SH-SY5Y (cell line): ENCODE data around the gene IFNA6.

Experiments
- GATA2 ChIP-seq: IDR thresholded peaks from 2 replicates; pipeline ENCODE4 v1.6.1; 2011; ENCODE audit warnings: mild to moderate bottlenecking, low read depth, low read length
- GATA3 ChIP-seq: IDR thresholded peaks from 2 replicates; pipeline ENCODE4 v1.6.1; 2011; ENCODE audit warnings: low read depth, mild to moderate bottlenecking, low read length, moderate library complexity

The IFNA6 gene

GRCh38 chr9:21350787-21351186 is at the start of gene IFNA6:
Gene IFNA6, minus strand, starts transcription at chr9:21350887. Its CDS starts 0 bp downstream, at chr9:21350887.
- TF ChIP-seq GATA2 (no peak), GATA3 (no peak)

DNA sequence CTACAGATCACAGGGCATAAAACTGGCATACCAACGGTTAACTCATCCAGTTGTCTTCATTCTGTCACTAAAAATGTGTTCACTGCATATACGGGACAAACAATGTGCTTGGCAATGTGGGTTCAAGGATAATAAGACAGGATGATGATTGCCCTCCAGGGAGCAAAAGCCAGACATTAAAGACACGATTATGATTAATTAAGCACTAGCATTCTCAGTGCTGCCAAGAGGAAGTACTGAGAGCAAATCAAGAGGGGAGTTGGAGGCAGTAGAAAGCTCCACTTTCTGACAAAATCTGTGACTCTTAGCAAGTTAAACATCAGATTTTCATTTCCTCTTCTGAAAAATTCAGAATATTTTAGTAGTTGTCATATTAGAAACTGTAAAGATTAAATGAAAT is 49.3 kb upstream of the IFNA6 start:
- TF ChIP-seq GATA2: no peak
- TF ChIP-seq GATA3: no peak

DNA sequence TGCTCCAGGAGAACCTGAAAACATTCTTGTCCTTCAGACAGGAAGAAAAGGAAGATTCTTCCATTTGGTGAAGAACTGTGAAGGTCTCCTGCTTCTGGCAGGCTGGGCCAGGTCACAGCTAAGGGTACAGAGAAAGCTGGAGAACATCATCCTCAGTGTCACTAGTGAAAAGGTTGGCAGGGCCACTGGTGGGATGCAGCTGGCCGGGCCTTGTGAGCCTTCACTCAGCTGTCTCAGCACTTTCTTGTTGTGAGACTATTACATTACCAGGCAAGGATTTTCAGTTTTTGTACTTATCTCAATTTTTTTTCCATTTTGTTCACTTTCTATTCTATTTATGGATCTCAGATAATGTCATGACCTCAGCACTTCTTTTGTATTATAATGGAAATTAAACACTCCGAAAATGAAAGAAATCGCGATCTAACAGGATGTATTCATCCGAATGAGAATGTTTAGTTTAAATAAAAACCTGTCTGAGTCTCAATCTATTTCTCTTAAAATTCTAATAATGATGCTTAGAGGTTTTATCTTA is 48.3 kb upstream of the IFNA6 start:
- TF ChIP-seq GATA2: no peak
- no peak for TF ChIP-seq GATA3

DNA sequence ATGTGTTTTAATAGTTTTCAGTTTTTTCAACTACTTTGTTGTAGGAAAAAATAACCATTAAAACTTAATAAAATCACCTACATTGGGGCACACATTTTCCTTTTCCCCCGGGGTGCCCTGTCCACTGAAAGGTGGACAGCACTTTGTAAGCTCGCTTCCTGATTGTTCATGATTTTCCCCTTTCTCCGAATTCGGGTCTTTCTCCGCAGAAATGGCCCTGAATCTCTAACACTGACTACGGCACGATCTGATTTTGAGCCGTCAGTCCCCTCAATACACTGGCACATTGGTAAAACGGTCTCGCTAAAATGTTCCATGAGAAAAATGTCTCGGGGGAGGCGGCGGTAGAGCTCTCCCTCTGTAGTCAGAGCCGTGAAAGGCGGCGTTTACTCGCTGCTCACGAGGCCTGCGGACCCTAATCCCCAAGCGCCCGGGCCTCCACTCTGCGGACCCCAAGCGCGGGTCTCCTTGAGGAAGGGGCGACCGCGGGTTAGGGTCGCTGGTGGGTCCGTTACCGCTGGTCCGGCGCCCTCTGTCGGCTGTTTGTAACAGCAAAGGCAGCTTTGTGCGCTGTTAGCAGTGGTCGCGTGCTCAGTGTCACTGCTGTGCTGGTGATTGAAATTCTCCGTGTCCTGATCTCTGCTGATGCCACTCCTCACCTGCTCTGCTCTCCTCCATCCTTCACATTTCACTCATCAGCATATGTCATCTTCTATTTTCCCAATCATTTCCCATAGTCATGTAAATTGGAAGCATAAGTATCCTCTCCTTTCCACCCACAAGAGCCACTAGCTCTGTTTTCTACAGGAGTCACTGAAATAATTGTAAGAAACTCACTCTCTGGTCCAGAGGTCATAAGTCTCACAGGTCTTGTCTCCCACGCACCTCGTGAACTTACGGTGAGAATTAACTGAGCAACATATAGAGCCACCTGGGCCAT is 45.4 kb upstream of the IFNA6 start:
- no peak for TF ChIP-seq GATA2
- TF ChIP-seq GATA3: no peak

GRCh38 chr9:21392270-21392669 is 41.6 kb upstream of the IFNA6 start:
- no peak for TF ChIP-seq GATA2
- TF ChIP-seq GATA3: no peak

- no peak for TF ChIP-seq GATA3
- no peak for TF ChIP-seq GATA2
These were observed 34.5 kb upstream of the IFNA6 start, which contains the start of gene IFNA2 for GRCh38 chr9:21385131-21385670. Gene IFNA2, minus strand, starts transcription at chr9:21385398. Its CDS starts 69 bp downstream, at chr9:21385329.

- TF ChIP-seq GATA2 (no peak), GATA3 (no peak)
These were observed 32.9 kb upstream of the IFNA6 start for GRCh38 chr9:21383627-21384026.

DNA sequence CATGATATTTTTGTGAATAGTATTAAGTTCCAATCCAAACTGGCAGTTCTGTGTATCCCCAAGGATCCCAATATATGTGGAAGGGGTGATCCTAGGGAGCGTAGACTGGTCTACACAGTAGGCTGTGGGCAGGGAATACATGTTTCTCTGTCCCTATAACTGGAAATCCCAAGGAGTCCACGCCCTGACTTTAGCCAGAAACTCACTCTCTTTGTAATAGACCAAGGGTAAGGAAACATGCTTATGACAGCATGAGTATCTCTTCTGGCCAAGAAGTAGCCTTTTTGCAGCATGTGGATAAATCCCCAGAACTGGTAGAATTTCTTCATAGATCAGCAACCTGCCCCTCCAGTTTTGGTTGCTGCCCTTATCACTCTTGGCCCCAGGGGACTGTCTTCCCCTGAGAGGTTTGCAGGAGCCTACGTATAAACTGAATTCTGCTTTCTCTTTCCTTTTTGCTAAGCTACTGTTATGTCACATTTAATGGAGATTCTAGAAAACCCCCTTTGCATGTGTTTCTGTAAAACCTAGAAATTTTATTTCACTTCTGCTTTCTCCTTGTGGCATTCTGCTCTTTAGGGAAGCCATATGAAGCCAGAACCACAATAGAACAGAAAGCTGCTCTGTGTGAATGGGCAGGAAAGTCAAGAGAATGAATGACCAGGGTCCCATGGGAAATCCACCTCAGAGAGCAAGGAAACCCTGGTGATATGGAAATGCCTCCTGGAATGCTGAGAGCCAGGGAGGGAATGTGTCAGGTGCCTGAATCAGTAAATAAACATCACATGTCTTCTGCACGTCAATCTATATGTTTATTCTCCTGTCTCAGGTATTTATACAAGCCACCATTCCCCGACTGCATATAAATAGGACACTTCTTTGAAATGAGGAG is 31.0 kb upstream of the IFNA6 start:
- TF ChIP-seq GATA3 (no peak), GATA2 (no peak)

DNA sequence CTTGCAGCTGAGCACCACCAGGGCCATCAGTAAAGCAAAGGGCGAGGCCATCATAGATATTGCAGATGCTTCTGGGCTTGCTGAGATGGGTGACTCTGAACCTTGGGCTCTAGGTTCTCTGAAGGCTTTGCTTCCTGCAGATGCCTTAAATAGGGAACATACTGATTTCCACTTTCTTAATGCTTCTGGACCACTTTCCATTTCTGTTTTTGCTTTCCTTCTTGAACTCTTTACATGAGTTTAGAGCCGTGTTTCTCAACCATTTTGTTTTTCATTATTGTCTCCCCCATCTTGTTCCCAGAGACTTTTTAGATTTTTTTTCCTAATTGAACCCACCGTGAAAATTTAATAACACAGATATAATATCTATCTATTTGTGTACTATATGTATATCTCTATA is 17.3 kb upstream of the IFNA6 start, which contains the start of gene IFNA13:
Gene IFNA13, minus strand, starts transcription at position 101 of the 400 bp plus-strand sequence. Its CDS starts 47 bp downstream, at position 54.
- TF ChIP-seq GATA3 (no peak), GATA2 (no peak)

GRCh38 chr9:21362287-21362686 is 11.6 kb upstream of the IFNA6 start:
- TF ChIP-seq GATA3 (no peak), GATA2 (no peak)

- TF ChIP-seq GATA3 (no peak), GATA2 (no peak)
These were observed 7.1 kb upstream of the IFNA6 start for GRCh38 chr9:21357479-21358460.

DNA sequence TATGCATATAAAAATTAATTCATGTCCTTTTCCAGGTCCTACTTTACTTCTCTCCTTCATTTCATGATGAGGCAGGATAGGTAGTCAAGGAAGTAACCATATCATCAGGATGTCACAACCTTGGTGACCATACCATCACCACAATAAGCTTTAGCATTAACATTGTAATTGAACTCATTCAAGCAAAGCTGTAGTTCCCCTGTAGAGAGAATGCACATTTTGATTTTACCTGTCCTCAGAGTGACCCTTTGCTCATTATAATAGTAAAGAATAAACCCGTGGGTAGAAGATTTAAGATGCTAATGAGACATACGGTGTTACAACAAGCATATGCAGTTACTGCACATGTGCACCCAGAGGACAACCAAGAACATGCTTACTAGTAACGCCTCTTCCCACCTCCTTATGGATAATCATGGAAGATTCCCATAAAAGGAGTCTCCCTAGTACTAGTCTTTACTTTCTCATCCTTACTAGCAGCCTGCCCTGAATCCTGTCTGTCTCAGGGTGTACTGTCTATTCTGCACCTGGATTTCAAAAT is 2.2 kb downstream of the IFNA6 start:
- no peak for TF ChIP-seq GATA3
- TF ChIP-seq GATA2: no peak
